ENCODE data around the gene EOGT. TPM values are rescaled to one million over a fixed set of nuclear protein-coding genes. Genes with fewer than 3 reads are reported as not detected.
A peak's percentile ranks its signal among the peaks of the same experiment; 100 is the strongest.

Gene EOGT
- total and polyA plus RNA-seq, 8 donors = 7.6 to 19.3 (median 11.3) TPM

- Histone ChIP-seq H3K4me1 (no peaks in the 10 kb centered on the region), H3K36me3 (no peaks in the 10 kb centered on the region), H3K27me3 (no peaks in the 10 kb centered on the region), H3K27ac (no peak overlapping the region), H3K9me3 (no peaks in the 10 kb centered on the region), H3K4me3 (no peak overlapping the region)
- no peak for FAIRE-seq
- peak in 2 of 6 donors; percentile 11 to 41 for DNase-seq
- ATAC-seq = peak in 2 of 4 donors; percentile 66 to 72
- TF ChIP-seq, protein P1, sequence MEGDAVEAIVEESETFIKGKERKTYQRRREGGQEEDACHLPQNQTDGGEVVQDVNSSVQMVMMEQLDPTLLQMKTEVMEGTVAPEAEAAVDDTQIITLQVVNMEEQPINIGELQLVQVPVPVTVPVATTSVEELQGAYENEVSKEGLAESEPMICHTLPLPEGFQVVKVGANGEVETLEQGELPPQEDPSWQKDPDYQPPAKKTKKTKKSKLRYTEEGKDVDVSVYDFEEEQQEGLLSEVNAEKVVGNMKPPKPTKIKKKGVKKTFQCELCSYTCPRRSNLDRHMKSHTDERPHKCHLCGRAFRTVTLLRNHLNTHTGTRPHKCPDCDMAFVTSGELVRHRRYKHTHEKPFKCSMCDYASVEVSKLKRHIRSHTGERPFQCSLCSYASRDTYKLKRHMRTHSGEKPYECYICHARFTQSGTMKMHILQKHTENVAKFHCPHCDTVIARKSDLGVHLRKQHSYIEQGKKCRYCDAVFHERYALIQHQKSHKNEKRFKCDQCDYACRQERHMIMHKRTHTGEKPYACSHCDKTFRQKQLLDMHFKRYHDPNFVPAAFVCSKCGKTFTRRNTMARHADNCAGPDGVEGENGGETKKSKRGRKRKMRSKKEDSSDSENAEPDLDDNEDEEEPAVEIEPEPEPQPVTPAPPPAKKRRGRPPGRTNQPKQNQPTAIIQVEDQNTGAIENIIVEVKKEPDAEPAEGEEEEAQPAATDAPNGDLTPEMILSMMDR (IDR thresholded peaks at IDR 0.05) = no peak
- 46 to 47% methylated on average over 6 of the region's 6 CpGs for WGBS, 2 donors
- intact Hi-C loops (cut with DNase I) = no loop called here
Measured at GRCh38 chr3:68941055-68941454, 72.4 kb downstream of the EOGT start.

DNA sequence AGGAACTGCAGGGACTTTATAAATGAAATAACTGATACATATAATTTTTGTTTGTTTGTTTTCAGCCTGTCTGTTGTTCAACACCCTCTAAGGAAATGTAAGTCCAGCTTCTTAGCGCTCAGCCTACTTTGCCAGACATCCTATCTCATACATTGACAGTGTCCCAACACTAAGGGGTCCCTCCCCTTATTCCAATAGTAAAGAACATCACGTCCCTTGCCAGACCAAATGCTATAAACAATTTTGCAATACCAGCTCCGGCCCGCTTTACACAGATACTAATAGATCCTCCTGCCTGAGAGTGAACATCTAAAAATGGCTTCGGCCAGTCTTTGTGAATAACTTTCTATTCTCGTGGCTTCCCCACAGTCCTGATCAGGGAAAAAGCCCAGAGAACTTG, 76.6 kb downstream of the EOGT start:
- Histone ChIP-seq H3K4me3 (no peak overlapping the region), H3K36me3 (no peaks in the 10 kb centered on the region), H3K4me1 (no peaks in the 10 kb centered on the region), H3K27me3 (no peaks in the 10 kb centered on the region), H3K9me3 (no peaks in the 10 kb centered on the region), H3K27ac (no peak overlapping the region)
- FAIRE-seq (no peak), ATAC-seq (no peak), DNase-seq (no peak)
- intact Hi-C loops (cut with DNase I) = no loop called here
- TF ChIP-seq, protein P1 (IDR thresholded peaks at IDR 0.05) = no peak
- 67 to 79% methylated on average over 6 of the region's 6 CpGs for WGBS, 2 donors

DNA sequence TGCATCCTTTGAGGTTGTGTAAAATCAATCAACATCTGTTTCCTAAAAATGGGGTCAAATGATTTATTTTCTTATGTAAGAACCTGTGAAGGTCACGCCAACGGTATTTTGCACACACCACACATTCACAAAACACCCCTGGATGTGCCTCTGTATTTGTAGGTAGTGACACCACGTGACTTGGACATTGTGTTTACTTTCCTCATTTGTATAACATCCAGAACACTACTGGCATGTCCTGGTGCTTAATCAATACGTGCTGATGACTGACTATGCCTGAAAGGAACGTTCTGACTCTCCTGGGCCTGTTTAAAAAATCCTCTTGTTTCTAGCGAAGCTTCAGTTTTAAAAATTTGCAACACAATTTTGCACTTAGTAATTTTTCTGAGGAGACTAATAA, 77.7 kb downstream of the EOGT start:
- 26 to 28% methylated on average over 6 of the region's 6 CpGs for WGBS, 2 donors
- no peaks in the 10 kb centered on the region for H3K36me3 ChIP-seq
- no peak overlapping the region for H3K27ac ChIP-seq
- ATAC-seq = no peak
- no peaks in the 10 kb centered on the region for H3K4me1 ChIP-seq
- H3K9me3 ChIP-seq = no peaks in the 10 kb centered on the region
- DNase-seq = no peak
- FAIRE-seq = no peak
- no peaks in the 10 kb centered on the region for H3K27me3 ChIP-seq
- no peak overlapping the region for H3K4me3 ChIP-seq
- TF ChIP-seq, protein P1 (IDR thresholded peaks at IDR 0.05) = no peak
- intact Hi-C loops (cut with DNase I) = no loop called here

GRCh38 chr3:68931406-68932149, 81.9 kb downstream of the EOGT start:
- no peaks in the 10 kb centered on the region for H3K4me1 ChIP-seq
- WGBS, 2 donors = 6% methylated on average over 41 of the region's 41 CpGs
- TF ChIP-seq, protein P1 (IDR thresholded peaks at IDR 0.05) = no peak
- peak overlapping the region in 2 of 4 donors; percentile 14 to 38 for H3K4me3 ChIP-seq
- no peaks in the 10 kb centered on the region for H3K9me3 ChIP-seq
- peak in 1 of 4 donors; percentile 3 for ATAC-seq
- no peak overlapping the region for H3K27ac ChIP-seq
- DNase-seq = peak in 2 of 6 donors; percentile 8 to 60
- intact Hi-C loops (cut with DNase I) = no loop called here
- H3K36me3 ChIP-seq = no peaks in the 10 kb centered on the region
- no peaks in the 10 kb centered on the region for H3K27me3 ChIP-seq
- FAIRE-seq = no peak

Small RNA genes within 50 kb of the gene (microRNA-seq; reads per million reads assigned to microRNA genes)
- gene MIR3136 = 0 to 1.8 reads per million in 2 donors

Other genes with a start within 250 kb of the EOGT start
- not detected for gene TAFA4, start 81.1 kb downstream of the EOGT start, total RNA-seq
- gene TAFA4, start 81.1 kb downstream of the EOGT start, polyA plus RNA-seq = under 1 TPM; 0.11 to 0.52 TPM
- 10 to 100 TPM; 15.2 to 25.9 (median 18.1) TPM for gene TMF1, start 38.6 kb upstream of the EOGT start, total RNA-seq
- gene TMF1, start 38.6 kb upstream of the EOGT start, polyA plus RNA-seq = 10 to 100 TPM in 1 of 2 donors, 1 to 10 TPM in 1; 5.7 to 10.7 TPM
- 10 to 100 TPM; 11.7 to 32.9 (median 15.9) TPM for gene UBA3, start 66.7 kb upstream of the EOGT start, total RNA-seq
- 10 to 100 TPM; 16.3 to 28.0 TPM for gene UBA3, start 66.7 kb upstream of the EOGT start, polyA plus RNA-seq
- gene ARL6IP5, start 71.3 kb upstream of the EOGT start, total RNA-seq = 10 to 100 TPM; 29.5 to 78.9 (median 38.8) TPM
- gene ARL6IP5, start 71.3 kb upstream of the EOGT start, polyA plus RNA-seq = 10 to 100 TPM; 42.4 to 47.7 TPM
- under 1 TPM in 1 of 6 donors, not detected in 5; 0.08 TPM for gene LMOD3, start 108.9 kb upstream of the EOGT start, total RNA-seq
- gene LMOD3, start 108.9 kb upstream of the EOGT start, polyA plus RNA-seq = not detected

Data from pancreas (tissue), 10 donors.